ENCODE results near the gene KBTBD8.

The KBTBD8 gene

GRCh38 chr3:66998113-66998903 lies at the start of gene KBTBD8:
KBTBD8 (plus strand) TSS chr3:66998307; CDS start chr3:66998356, 49 bp downstream.
- DNase-seq, result peak; percentile 90

- no peak for DNase-seq
Measured at GRCh38 chr3:66948838-66949237, 49.3 kb upstream of the KBTBD8 start.

- DNase-seq, result no peak
Measured at GRCh38 chr3:66949898-66950297, 48.2 kb upstream of the KBTBD8 start.

DNA sequence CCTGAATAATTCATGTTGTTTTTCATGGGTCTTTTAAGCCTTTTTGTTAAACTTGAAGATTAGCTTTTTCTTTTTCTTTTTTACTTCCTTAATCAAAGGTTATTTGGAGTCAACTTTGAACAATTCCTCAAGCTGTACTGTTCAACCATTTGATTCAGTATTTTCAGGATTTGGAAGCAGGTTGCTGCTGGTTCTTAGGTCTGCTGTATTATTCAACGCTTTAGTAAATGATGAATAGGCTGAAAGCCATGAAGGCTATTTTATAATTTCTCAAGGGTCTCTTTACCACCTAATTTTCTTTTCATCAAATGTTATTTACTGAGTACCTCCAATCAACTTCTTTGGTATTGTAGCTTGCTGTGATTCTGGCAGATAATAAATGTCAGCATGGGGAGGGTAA lies 45.8 kb upstream of the KBTBD8 start:
- no peak for DNase-seq

DNA sequence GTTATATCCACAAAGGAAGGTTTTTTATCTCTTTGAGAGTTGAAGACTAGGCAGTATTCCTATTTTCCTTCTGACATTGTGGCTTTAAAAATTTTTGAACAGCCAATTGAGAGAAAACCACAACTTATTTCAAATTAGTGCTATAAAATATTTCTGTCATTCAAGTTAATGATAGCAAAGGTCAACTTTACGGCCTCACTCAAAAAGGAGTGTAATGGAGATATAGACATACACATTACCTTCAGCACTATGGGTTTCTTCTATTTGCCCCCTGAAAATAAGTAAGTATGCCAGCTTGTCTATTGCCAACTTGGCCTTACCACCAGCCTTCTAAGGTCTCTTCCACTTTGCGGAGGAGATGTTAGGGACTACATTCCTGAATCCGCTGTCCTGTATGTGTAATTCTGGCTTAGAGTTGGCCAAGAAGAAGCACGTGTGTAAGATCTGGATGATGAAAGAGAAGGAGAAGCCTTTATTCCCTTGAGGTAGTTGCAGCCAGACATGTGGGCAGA lies 44.1 kb upstream of the KBTBD8 start:
- no peak for DNase-seq

DNA sequence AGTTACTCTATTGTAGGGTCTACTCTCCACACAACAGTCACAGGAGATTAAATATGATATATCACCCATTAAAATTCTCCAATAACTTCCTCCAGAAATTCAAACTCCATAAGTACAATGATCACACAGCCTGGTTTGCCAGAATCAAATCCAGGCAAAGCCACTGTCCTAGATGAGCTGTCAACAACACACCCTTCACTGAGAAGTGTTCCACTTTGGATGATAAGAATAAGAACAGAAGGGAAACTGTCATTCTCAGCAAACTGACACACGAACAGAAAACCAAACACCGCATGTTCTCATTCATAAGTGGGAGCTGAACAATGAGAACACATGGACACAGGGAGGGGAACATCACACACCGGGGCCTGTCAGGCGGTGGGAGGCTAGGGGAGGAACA lies 41.4 kb upstream of the KBTBD8 start:
- DNase-seq, result no peak

DNA sequence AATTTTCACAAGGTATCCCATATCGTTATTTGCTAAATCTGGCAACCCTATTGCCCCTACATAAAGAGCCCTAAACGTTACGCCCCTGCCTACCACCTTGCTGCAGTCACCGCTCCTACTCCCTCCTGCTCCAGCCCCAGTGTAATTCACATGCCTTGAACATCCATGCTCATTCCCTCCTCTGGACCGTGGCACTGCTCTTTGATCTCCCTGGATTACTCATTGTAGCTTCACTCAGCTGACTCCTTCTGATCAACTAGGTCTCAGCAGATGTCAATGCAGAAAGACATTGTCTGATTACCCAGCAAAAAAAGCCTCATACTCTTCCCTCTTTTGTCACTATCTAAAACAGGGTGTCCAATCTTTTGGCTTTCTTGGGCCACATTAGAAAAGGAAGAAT lies 40.7 kb upstream of the KBTBD8 start:
- no peak for DNase-seq

DNA sequence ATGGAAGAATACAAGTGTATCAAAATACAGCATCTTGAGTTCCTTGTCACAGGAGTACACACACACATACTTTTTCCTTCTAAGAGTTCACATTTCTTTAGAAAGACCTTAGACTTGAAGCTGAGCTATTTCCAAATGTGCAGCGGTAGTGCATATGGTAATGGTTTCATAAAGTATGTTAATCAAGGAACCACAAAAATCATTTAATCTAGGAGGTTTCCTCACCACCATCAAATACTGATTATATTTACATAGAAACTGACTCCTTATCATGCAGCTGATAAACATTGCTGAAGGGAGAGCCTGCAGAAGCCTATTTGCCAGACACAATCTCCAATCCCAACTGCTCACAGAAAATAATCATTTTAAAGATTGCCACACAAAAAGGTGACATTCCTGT lies 40.0 kb upstream of the KBTBD8 start:
- DNase-seq, result no peak

GRCh38 chr3:66962664-66963063 lies 35.4 kb upstream of the KBTBD8 start:
- DNase-seq, result no peak

DNA sequence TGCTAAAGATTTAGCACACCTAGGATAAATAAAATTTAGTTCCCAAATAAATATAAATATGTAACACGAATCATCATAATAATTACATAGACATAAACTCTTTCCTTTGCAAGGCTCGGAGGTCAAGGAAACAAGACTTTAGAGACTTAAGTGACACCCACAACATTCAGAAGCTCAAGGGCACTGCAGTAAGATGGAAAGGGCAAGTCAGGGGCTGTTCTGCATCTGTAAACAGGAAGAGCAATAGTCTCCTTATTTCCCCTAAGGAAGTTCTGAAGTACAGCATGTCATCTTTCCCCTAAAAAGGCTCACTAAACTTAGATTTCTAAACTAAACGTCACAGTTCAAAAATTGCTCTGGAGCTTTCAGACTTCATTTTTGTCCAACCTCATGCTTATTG lies 26.9 kb upstream of the KBTBD8 start:
- no peak for DNase-seq

DNA sequence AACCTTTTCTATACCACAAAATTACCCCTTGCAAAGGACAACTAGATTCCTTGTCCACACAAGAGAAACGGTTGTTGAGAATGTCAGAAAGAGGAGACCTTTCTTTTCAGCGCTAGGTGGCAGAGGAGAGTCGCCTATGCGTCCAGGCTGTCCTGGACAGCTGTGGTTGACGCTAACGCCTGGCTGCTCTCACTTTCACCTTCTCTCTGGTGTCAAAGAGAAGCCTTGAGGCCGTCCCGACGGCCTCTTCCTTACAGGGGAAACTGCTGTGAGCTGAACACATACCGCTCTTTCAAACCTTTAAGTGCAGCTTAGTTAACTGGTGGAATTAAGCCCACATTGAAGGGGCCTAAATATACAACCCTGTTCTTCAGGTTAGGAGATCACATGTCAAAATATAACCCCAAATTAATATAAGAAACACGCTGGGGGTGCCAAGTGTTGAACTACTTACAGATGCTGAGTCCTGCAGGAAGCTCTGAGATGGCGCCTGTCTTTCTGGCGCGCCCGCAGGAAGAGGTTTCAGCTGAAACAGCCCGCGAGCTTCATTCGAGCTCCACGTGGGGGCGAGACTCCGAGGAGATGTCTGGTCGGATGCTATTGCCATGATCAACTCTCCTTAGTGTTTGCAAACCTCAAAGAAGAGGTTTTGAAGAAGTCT lies 26.1 kb upstream of the KBTBD8 start:
- DNase-seq, result peak; percentile 4

DNA sequence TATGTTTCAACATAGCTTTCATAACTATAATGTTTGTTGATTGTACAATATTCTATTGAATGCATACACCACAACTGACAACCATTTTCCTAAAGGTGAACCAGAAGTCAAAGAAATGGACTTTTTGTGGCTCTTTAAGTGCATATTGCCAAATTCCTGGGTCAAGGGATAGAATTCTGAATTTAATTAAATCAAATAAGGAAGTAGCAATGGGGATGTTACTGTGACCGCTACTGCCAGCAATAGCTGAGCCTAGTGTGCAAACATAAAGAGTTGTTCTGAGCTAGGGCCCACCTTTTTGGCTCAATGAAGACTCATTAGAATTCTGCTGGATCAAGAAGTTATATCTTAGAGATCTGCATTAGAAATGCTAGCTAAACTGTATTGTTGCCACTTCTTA lies 17.3 kb upstream of the KBTBD8 start:
- DNase-seq, result no peak

DNA sequence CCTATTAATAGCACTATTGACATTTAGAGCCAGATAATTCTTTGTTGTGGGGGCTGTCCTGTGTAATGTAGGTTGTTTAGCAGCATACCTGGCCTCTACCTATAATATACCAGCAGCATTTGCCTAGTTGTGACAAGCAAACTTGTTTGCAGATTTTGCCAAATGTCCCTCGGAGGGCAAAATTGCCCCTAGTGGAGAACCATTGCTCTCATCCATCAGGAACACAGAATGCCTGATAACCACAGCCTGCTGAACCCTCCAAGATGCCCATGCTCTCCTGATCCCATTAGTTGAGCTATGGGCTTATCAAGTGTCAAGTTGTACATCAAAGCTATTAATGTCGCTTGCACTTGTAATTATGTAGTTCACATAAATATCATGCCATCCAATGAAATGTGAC lies 15.0 kb upstream of the KBTBD8 start:
- DNase-seq, result no peak

DNA sequence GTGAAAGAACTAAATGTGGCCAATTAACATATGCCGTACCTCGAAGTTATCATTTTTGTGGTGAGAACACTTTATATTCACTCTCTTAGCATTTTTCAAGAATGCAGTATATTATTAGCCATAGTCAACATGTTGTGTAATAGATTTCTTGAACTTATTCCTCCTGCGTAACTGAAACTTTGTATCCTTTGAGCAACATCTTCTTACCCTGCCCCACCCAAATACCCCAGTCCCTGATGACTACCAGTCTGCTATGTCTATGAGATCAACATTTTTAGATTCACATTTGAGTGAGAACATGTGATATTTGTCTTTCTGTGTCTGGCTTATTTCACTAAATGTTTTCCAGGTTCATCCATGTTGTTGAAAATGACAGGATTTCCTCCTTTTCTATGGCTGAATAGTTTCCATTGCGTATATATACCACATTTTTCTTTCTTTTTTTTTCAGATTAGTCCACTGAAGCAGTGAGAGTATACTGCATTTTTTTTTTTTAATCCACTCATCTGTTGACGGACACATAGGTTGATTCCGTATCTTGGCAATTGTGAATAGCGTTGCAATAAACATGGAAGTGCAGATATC lies 12.7 kb upstream of the KBTBD8 start:
- DNase-seq, result no peak

DNA sequence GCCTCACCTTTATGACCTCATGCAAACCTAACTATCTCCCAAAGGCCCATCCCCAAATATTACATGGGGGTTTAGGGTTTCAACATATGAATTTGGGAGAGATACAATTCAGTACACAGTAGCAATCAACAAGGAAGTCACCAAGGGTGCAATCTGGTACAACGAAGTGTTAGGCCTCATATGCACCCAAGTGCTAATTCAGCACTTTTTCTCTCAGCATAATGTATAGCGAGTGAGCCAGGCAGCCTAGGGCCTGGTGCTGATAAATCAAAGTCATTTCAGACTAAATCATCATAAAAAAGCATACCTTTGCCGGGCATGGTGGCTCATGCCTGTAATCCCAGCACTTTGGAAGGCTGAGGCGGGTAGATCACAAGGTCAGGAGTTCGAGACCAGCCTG lies 11.7 kb upstream of the KBTBD8 start:
- DNase-seq, result no peak

GRCh38 chr3:66989241-66989640 lies 8.9 kb upstream of the KBTBD8 start:
- DNase-seq, result no peak

DNA sequence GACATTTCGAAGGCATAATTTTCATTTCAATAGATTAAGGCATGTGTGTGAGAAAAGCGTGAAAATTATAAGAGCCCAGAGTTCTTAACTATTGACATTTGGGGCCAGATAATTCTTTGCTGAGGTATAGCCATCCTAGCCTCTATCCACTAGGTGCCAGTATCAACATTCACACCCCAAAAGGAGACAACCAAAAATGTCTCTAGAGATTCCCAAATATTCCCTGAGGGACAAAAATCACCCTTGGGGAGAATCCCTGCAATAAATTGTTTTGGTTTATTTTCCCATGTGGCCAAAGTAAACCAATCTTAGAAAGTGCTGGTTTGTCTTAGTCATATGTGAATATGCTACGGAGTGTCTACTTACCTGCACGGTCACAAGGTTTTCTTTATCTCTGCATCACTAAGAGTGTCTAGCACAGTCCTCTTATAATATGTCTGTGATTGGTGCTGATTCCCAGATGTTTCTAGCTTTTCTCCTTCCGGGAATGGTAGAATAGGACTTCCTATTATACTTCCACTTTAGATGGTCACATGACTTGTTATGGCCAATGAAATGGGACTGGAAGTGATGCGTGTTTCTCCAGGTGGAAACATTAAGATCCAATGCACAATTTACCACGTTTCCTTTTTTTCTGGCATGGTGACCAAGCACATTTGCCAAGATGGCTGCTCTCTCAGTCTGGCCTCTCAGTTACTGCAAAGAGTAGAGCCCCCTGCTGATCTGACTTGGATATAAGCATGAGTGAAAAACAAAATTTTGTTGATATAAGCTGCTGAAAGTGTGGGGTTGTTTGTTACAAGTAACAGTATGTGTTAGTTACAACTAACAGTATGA lies 8.0 kb upstream of the KBTBD8 start:
- no peak for DNase-seq

GRCh38 chr3:66991459-66991858 lies 6.6 kb upstream of the KBTBD8 start:
- no peak for DNase-seq

DNA sequence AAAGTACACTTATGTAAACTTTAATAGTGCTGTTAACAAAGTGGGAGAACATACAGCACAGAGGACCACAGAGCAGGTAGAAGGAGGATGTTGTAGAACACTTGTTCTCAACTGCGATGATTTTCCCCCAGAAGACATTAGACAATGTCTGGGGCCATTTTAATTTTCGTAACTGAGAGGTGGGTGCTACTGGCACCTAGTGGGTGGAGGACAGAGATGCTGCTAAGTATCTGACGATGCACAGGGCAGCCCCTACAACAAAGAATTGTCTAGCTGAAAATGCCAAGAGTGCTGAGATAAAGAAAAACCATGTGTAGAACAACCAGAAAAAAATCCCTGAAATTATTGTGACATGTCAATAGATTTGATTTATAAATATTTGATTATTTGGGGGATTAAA lies 5.0 kb upstream of the KBTBD8 start:
- no peak for DNase-seq

GRCh38 chr3:66994588-66994987 lies 3.5 kb upstream of the KBTBD8 start:
- DNase-seq, result no peak

GRCh38 chr3:66996696-66997095 lies 1.4 kb upstream of the KBTBD8 start:
- no peak for DNase-seq

DNA sequence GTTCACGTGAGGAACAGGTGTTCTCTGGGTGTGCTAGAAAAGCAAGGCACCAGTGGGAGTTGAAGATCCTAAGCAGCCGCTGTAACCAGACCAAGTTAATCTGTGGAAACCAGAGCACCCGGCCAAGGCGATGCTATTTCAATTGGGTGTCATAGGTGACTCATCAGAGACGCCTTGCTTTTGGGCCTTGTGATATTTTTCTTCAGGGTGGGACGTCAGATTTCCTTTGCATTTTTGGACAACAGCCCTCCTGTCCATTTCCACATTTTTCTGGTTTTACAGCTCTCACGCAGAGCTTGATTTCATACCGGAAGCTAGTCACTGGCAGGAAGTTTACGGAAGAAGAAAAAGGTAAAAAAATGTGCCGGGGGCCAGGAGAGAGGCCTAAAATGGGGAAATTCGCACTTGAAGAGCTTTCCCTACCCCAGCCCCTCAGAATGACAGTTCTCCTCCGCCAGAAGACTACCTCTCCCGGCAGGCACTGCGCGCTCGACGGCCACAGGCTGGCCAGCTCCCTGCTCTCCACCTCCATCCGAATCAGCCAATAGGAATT lies 471 bp upstream of the KBTBD8 start:
- DNase-seq, result no peak

DNA sequence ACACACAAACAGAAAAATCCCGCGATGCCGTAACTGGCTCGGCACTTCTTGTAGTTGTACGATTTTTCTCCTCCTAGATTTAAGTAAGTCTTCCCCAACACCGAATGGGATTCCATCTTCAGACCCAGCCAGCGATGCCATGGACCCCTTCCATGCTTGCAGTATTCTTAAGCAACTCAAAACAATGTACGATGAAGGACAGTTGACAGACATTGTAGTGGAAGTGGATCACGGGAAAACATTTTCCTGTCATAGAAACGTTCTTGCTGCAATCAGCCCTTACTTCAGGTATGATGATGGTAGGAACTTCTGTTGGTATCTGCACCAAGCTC lies 763 bp downstream of the KBTBD8 start:
- DNase-seq, result no peak
